HG02852 (cell line): ENCODE measurements around the gene GRHL1.

Experiments used
- ATAC-seq: cut with Tn5 transposase; IDR thresholded peaks from one replicate; pipeline ENCODE4 v1.9.1; 2021; ENCODE audit warnings: mild to moderate bottlenecking, moderate library complexity; ENCODE audit not compliant: unreplicated experiment

GRHL1 gene

DNA sequence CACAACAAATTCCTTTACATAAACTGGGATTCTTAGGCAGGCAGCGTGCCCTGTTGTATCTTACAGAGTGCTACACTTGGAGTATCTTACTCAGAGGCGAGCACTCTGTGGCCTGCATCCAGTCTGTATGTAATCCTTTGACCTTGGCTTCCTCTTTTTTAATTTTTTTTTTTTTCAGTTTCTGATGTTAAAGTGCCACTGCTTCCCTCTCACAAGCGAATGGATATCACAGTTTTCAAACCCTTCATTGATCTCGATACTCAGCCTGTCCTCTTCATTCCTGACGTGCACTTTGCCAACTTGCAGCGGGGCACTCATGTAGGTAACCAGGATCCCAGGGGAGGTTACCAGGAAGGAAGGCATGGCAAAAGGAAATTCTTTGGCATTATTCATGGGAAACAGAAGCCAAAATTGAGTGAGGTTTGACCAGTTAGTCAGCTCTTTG lies 40.4 kb downstream of the GRHL1 start:
- no peak for ATAC-seq

GRCh38 chr2:9992427-9993187 lies 41.1 kb downstream of the GRHL1 start:
- no peak for ATAC-seq

DNA sequence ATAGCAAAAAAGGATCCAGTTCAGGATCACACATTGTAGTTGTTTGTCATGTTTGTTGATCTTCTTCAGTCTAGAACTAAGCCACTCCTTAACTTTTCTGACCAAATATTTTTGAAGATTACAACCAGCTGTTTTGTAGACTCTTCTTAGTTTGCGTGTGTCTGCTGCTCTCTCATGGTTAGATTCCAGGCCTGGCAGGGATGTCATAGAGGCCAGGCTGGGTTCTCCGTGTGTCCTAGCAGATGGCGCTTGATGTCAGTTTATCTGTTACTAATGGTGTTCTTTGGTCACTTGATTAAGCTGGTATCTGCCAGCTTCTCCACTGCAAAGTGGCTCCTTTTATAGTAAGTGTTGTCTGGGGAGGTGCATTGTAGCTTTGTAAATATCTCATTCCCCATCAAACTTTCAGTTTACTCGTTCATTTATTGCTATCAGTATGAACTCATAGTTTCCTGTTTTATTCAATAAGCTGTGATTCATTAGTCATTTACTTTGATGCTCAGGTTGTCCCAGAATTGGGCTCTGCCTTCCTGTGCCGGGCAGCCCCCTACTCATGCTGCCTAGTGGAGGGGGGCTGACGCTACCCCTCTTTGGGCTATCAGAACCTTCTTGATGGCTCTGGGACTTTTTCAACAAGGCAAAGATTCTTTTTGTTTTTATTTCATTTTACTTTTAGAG lies 42.1 kb downstream of the GRHL1 start:
- ATAC-seq = no peak

- no peak for ATAC-seq
These were observed 43.0 kb downstream of the GRHL1 start for GRCh38 chr2:9994462-9994861.

- no peak for ATAC-seq
These were observed 43.6 kb downstream of the GRHL1 start for GRCh38 chr2:9995059-9995458.

GRCh38 chr2:9996321-9996720 lies 44.8 kb downstream of the GRHL1 start:
- ATAC-seq = no peak

DNA sequence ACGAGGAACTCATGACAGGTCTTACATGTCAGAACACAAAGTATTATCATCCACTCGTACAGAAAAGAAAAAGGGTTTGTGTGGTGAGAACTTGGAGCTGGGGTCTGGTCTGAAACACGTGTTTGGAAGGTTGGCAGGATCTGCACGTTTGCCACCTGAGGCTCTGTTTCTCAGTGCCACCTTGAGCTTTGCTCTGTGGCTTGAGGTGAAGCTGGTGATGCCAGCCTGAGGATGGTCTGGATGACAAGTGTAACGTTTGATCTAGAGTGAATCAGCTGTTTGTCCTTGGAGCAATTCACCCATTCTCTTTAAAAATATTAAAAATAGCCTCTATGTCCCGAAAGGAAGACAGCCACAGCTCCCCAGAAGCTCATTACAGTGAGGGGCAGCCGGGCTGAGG lies 46.4 kb downstream of the GRHL1 start:
- no peak for ATAC-seq

GRCh38 chr2:9998916-9999654 lies 47.6 kb downstream of the GRHL1 start:
- no peak for ATAC-seq

DNA sequence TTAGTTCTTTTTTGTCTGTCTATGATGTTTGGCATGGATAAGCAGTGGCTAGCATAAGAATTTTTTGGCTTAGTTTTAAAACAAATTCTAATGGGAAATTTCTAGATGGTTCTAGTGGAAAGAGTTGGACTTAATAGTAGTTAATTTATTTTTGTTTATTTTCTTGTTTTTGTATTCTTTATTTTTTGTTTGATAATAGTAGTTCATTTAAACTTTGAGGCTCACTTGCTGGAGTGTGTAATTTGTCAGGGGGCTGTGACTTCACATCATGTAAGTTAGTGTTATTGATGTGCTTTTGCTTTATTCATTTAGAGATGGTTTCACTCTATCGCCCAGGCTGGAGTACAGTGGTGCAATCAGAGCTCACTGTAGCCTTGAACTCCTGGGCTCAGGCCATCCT lies 48.2 kb downstream of the GRHL1 start:
- no peak for ATAC-seq

DNA sequence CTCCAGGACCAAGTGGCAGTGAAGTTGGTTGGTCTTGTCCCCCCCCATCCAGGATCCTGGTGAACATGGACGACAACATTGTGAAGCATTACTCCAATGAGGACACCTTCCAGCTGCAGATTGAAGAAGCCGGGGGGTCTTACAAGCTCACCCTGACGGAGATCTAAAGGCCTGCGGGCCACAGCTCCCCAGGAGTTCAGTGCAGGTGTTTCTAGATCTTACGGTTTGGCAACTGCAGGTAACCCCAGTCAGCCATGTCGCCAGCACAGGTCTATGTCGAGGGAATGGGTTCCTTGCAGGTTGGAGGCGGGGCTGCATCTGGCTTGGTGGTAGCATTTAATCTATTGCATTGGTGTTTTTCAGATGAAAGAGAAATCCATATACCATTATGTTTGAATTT lies 49.0 kb downstream of the GRHL1 start:
- no peak for ATAC-seq

GRCh38 chr2:10001586-10001985 lies 50.1 kb downstream of the GRHL1 start:
- ATAC-seq = no peak

- no peak for ATAC-seq
These were observed 50.6 kb downstream of the GRHL1 start for GRCh38 chr2:10002109-10002508.

DNA sequence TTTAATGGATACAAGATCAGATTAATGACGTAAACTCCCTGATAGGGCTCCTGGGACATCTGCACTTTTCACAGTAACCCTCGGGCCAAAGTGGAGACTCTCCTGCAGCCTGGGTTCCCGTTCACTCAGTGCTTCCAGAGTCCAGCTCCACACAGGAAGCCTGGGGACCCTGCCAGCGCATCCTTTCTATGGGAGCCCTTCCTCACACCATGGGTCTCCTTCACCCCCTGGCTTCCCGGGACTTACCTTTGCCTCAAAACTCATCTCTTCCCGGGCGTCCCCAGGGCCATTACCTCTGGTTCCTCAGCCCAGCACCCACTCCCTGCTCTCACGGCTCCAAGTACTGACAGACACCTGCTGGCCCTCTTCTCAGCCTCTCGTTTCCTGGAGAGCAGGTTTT lies 51.2 kb downstream of the GRHL1 start:
- no peak for ATAC-seq

GRCh38 chr2:10003206-10004125 lies 52.0 kb downstream of the GRHL1 start:
- ATAC-seq = no peak

DNA sequence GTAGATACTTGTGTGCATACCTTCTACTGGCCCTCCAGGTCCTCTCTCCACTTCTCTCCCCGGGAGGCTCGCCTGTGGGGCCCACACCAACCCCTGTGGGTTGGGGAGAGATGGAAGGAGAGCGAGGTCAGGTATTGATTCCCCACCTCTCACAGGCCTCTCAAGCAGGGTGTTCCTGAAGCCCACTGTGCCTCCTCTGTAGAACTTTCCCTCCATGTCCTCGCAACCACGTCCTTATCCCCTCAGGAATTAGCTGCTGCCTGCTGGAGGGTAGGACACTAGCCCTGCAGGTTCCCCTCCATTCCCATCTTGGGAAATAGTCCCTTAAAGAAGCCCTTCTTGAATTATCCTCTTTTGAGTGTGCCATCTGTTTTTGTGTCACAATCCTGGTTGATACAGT lies 52.9 kb downstream of the GRHL1 start:
- no peak for ATAC-seq

GRCh38 chr2:10004836-10005235 lies 53.3 kb downstream of the GRHL1 start:
- no peak for ATAC-seq

DNA sequence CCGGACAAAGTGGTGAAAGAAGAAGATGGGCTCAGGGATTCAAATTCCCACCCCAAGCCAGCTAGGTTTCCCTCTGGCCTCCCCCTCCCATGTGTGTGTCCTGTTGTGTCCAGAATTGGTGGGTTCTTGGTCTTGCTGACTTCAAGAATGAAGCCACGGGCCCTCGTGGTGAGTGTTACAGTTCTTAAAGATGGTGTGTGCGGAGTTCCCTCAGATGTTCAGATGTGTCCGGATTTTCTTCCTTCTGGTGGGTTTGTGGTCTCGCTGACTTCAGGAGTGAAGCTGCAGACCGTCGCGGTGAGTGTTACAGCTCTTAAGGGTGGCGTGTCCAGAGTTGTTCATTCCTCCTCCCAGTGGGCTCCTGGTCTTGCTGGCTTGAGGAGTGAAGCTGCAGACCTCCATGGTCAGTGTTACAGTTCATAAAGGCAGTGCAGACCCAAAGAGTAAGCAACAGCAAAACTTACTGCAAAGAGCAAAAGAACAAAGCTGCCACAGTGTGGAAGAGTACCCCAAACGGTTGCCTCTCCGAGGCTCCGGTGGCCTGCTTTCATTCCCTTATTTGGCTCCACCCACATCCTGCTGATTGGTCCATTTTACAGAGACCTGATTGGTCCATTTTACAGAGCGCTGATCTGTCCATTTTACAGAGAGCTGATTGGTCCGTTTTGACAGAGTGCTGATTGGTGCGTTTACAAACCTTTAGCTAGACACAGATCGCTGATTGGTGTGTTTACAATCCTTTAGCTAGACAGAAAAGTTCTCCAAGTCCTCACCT lies 54.2 kb downstream of the GRHL1 start:
- no peak for ATAC-seq

DNA sequence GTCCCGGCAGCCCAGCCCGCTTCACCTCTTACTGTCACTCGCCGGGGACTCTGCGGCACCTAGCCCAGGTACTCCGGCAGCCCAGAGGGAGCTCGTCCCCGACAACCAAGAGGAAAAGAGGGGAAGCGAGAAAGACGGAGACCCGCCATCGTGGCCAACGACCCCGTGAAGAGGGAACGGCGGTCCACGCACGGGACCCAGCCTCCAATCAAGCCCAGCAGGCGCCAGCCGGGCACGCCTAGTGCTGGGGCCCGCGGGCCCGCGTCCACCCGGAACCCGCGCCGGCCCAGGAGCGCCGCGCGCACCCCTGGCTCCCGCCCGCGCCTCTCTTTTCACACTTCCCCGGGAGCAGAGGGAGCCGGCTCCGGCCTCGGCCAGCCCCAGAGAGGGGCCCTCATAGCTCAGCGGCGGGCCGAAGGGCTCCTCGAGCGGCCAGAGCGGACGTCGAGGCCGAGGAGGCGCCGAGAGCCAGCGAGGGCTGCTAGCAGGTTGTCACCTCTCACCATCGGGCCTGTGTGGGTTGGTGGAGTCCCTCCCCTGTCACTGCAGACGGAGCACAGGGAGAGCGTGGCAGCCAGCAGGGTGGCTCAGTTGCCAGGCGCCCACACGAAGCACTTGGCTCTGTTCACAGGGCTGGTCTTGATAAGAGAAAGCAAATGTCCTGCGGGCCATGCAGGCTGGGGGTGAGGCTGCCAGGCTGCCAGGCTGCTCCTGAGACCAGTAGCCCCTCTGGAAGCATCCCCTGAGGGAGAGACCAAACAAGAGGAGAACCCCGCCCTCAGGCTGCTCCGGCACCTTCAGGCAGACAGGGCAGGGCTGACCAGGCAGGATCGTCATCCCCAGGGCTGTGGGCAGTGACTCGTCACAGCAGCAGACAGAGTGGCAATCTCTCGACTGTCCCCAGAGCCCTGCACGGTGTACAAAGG lies 55.0 kb downstream of the GRHL1 start:
- ATAC-seq = no peak

- no peak for ATAC-seq
These were observed 55.9 kb downstream of the GRHL1 start for GRCh38 chr2:10007435-10007834.
